HK-2 (cell line): Measurements from ENCODE around the gene PLEKHF1.
A peak's percentile ranks its signal among the peaks of the same experiment; 100 is the strongest.
"Not testable (repeated sequence)": the region's sequence is repeated elsewhere in the genome, so short reads cannot be mapped to it uniquely, and the experiment has no call there.

ENCODE experiments used
- DNase-seq: peaks from one replicate; pipeline ENCODE4 v3.0.0-alpha.2; 2018; ENCODE audit not compliant: unreplicated experiment

Gene PLEKHF1

GRCh38 chr19:29665215-29665825, at the start of gene PLEKHF1:
Gene PLEKHF1, plus strand, starts transcription at chr19:29665461. Its CDS starts 8,379 bp downstream, at chr19:29673840.
- DNase-seq: peak; percentile 85

GRCh38 chr19:29615891-29616425, 49.3 kb upstream of the PLEKHF1 start:
- no peak for DNase-seq

GRCh38 chr19:29616541-29616940, 48.7 kb upstream of the PLEKHF1 start:
- no peak for DNase-seq

GRCh38 chr19:29617366-29618266, 47.6 kb upstream of the PLEKHF1 start:
- DNase-seq: no peak

GRCh38 chr19:29618434-29618833, 46.8 kb upstream of the PLEKHF1 start:
- DNase-seq: no peak

GRCh38 chr19:29618871-29619270, 46.4 kb upstream of the PLEKHF1 start:
- no peak for DNase-seq

- no peak for DNase-seq
Observed at GRCh38 chr19:29620931-29621351, 44.3 kb upstream of the PLEKHF1 start.

GRCh38 chr19:29622166-29623070, 42.8 kb upstream of the PLEKHF1 start:
- peak; percentile 18 for DNase-seq

- no peak for DNase-seq
Observed at GRCh38 chr19:29623726-29624488, 41.4 kb upstream of the PLEKHF1 start.

GRCh38 chr19:29624489-29625185, 40.6 kb upstream of the PLEKHF1 start:
- DNase-seq: no peak

- no peak for DNase-seq
Observed at GRCh38 chr19:29625186-29625651, 40.0 kb upstream of the PLEKHF1 start.

- DNase-seq: no peak
Observed at GRCh38 chr19:29626386-29626785, 38.9 kb upstream of the PLEKHF1 start.

GRCh38 chr19:29626832-29627231, 38.4 kb upstream of the PLEKHF1 start:
- DNase-seq: not testable (repeated sequence)

- DNase-seq: no peak
Observed at GRCh38 chr19:29628661-29629385, 36.4 kb upstream of the PLEKHF1 start.

GRCh38 chr19:29629836-29630534, 35.3 kb upstream of the PLEKHF1 start:
- DNase-seq: no peak

GRCh38 chr19:29630655-29631054, 34.6 kb upstream of the PLEKHF1 start:
- no peak for DNase-seq

GRCh38 chr19:29631450-29631849, 33.8 kb upstream of the PLEKHF1 start:
- no peak for DNase-seq

GRCh38 chr19:29634002-29634401, 31.3 kb upstream of the PLEKHF1 start:
- DNase-seq: no peak
